ENCODE data around the gene OLIG2. TPM values are rescaled to one million over a fixed set of nuclear protein-coding genes. Genes with fewer than 3 reads are reported as not detected.

Gene OLIG2
- total RNA-seq, 3 donors from 2014 or later: not detected

GRCh38 chr21:33028287-33028670 lies 2.5 kb downstream of the OLIG2 start:
- DNase-seq (no peak), ATAC-seq (no peak)
- Histone ChIP-seq H3K36me3 (ENCODE audit: low read depth) (no peaks in the 10 kb centered on the region), H3K9me3 (no peaks in the 10 kb centered on the region), H3K4me1 (ENCODE audit: low read depth) (no peaks in the 10 kb centered on the region), H3K4me3 (no peak overlapping the region)
- intact Hi-C loops (cut with DNase I, micrococcal nuclease): no loop called here
- no peak for TF ChIP-seq CTCF (IDR thresholded peaks at IDR 0.05)

- Histone ChIP-seq H3K9me3 (no peaks in the 10 kb centered on the region), H3K36me3 (ENCODE audit: low read depth) (no peaks in the 10 kb centered on the region), H3K4me3 (no peak overlapping the region), H3K4me1 (ENCODE audit: low read depth) (no peaks in the 10 kb centered on the region)
- DNase-seq (no peak), ATAC-seq (no peak)
- intact Hi-C loops (cut with DNase I, micrococcal nuclease): no loop called here
- TF ChIP-seq CTCF (IDR thresholded peaks at IDR 0.05): no peak
Measured at GRCh38 chr21:33028773-33029384, 3.1 kb downstream of the OLIG2 start.

- no peak for TF ChIP-seq CTCF (IDR thresholded peaks at IDR 0.05)
- intact Hi-C loops (cut with DNase I, micrococcal nuclease): no loop called here
- Histone ChIP-seq H3K36me3 (ENCODE audit: low read depth) (no peaks in the 10 kb centered on the region), H3K9me3 (no peaks in the 10 kb centered on the region), H3K4me3 (no peak overlapping the region), H3K4me1 (ENCODE audit: low read depth) (no peaks in the 10 kb centered on the region)
- DNase-seq (no peak), ATAC-seq (no peak)
Measured at GRCh38 chr21:33029385-33029921, 3.7 kb downstream of the OLIG2 start.

- intact Hi-C loops (cut with DNase I, micrococcal nuclease): no loop called here
- H3K4me3 ChIP-seq: no peak overlapping the region
- ATAC-seq (no peak), DNase-seq (no peak)
- H3K36me3 ChIP-seq (ENCODE audit: low read depth): no peaks in the 10 kb centered on the region
- no peaks in the 10 kb centered on the region for H3K4me1 ChIP-seq (ENCODE audit: low read depth)
- no peaks in the 10 kb centered on the region for H3K9me3 ChIP-seq
- no peak for TF ChIP-seq CTCF (IDR thresholded peaks at IDR 0.05)
Measured at GRCh38 chr21:33029975-33030461, 4.3 kb downstream of the OLIG2 start.

- TF ChIP-seq CTCF (IDR thresholded peaks at IDR 0.05): no peak
- Histone ChIP-seq H3K36me3 (ENCODE audit: low read depth) (no peaks in the 10 kb centered on the region), H3K4me1 (ENCODE audit: low read depth) (no peaks in the 10 kb centered on the region), H3K9me3 (no peaks in the 10 kb centered on the region), H3K4me3 (no peak overlapping the region)
- DNase-seq (no peak), ATAC-seq (no peak)
- intact Hi-C loops (cut with DNase I, micrococcal nuclease): no loop called here
Measured at GRCh38 chr21:33030633-33031032, 4.9 kb downstream of the OLIG2 start.
